NCI-H1417 treated with DMSO at 0.1 percent for 48 hours (cell line): ENCODE results near the gene GP1BB.
"Not testable (repeated sequence)": the region's sequence is repeated elsewhere in the genome, so short reads cannot be mapped to it uniquely, and the experiment has no call there.

Source experiments
- DNase-seq: peaks from one replicate; lab custom pipeline; 2025; lab: John Stamatoyannopoulos, UW

Gene GP1BB

DNA sequence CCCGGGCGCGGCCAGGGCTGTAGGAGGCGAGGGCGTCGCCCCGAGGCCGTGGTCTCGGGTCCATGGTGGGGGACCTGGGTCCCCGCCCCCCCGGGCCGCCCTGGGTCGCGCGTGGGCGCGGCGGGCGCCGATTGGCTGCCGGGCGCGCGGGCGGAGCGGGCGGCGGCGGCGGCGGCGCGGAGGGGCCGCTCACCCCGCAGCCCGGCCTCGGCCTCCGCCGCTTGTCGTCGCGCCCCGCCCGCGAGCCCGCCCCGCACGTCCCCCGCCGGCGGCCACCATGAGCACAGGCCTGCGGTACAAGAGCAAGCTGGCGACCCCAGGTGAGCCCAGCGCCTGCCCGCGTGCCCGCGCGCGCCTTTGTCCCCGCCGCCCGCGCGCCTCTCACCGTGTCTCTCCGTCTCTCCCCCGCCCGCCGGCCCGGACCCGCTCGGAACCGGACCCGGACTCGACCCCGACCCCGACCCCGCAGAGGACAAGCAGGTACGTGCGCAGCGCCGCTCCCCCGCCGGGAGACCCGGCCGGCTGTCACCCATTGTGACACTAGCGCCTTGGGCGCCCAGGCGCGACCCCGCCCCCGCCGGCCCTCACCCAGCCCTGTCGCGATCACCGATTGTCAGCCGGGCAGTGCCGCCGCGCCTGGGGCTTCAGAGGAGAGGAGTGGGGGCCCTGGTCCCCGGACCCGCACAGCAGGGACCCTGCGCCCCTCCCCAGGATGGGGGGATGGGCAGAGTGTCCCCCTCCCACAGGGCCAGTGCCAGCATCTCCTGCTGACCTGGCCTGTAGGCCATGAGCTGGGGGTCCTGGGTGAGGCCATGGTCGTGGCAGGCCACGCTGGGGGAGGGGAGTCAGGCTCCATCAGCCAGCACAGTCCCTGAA is 8.8 kb upstream of the GP1BB start, which contains the start of gene SEPTIN5:
SEPTIN5 (plus strand) TSS at position 192 of the 876 bp plus-strand sequence; CDS start at position 278, 86 bp downstream.
- DNase-seq = no peak

DNA sequence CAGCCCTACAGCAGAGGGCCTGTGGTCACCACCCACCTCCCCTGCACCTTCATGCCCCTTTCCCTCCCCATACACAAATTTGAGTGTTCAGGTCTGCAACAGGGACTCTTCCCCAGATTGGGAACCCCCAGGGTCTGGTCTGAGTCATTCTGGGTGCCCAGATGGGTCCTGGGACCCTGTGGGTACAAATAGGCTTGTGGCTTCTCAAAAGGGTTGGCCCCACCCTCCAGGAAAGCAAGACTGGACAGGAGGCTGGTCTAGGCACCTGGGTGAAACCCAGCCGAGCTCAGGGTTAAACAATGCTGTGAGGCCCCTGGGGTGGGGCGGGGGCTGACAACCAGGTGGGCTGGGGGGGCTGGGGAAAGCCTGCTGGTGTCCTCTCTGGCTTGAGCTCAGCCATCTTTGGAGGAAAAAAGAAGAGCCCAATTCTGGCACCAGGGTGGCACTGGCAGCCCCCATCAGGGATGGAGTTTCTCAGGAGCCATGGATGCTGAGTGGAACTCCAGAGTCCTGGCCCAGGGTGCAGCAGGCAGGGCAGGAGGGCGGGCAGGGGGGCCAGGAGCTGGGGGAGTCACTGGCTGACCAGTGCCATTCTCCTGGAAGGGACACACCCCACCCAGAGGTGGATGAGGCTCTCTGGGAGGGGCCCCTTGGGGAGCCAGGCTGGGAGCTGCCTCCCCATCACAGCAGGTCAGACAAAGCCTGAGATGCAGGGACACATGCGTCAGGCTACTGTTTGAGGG is 8.0 kb upstream of the GP1BB start:
- no peak for DNase-seq

DNA sequence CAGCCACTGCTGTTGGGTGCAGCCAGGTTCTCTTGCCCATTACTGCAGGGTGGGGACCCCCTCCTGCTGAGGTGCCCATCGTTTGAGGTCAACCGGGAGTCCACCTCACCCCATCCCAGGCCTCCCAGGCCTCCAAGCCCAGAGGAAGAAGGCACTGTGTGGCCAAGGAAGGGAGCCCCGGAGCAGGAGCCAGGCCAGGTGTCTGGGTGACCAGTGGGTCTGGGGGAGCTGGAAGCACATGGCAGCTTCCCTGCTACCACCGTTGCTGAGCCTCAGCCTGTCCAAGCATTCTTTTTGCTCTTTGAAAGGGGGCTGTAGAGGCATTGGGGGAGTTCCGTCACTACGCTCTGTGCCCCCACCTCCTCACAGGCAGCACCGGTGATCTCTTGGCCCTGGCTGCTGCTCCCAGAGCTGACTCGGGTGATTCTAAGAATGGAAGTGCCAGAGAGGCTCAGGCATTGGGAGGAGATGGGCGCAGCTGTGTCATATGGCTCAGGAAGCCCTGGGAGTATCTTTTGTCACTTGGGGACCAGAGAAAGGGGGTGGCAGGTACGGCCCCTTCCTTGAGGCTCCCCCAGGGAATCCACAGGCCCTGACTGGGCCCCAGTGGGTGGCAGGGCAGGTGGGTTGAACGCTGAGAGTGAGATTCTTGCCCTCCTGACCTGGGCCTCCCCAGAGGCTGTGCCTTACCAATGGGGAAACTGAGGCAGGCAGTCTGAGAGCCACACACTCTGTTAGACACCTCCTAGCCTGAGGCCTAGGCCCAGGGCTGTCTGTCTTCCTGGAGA is 7.1 kb upstream of the GP1BB start:
- no peak for DNase-seq

DNA sequence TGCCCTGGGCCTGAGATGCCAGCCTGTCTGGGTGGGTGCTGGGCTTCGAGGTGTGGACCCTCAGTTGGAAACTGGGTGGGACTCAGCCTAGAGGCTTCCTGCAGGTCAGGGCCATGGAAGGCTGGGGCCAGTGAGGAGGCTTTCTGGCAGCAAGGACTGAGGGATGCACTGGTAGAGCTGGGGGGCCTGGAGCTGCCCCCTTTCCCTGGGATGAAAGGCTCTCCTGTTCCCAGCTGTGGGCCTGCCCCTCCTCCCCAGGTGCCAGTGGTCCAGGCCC is 6.6 kb upstream of the GP1BB start:
- DNase-seq = no peak

DNA sequence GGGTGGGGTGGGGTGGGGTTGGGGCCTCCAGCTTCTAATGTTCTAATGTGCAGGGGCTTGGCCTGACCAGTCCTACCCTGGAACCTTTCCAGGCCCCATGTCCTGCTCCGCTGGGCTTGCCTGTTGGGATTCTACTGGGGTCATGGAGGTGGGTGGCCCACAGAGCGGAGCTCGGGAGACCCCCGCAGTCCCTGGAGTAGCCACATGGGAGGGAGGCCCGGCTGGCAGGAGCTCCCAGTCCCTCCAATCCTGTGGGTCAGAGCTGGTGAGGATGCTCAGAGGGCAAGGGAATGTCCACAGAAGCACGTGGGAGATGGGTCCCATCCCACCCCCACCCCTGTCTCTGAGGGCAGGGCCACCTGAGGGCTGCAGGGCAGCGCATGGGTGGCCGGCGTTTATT is 6.2 kb upstream of the GP1BB start:
- no peak for DNase-seq

DNA sequence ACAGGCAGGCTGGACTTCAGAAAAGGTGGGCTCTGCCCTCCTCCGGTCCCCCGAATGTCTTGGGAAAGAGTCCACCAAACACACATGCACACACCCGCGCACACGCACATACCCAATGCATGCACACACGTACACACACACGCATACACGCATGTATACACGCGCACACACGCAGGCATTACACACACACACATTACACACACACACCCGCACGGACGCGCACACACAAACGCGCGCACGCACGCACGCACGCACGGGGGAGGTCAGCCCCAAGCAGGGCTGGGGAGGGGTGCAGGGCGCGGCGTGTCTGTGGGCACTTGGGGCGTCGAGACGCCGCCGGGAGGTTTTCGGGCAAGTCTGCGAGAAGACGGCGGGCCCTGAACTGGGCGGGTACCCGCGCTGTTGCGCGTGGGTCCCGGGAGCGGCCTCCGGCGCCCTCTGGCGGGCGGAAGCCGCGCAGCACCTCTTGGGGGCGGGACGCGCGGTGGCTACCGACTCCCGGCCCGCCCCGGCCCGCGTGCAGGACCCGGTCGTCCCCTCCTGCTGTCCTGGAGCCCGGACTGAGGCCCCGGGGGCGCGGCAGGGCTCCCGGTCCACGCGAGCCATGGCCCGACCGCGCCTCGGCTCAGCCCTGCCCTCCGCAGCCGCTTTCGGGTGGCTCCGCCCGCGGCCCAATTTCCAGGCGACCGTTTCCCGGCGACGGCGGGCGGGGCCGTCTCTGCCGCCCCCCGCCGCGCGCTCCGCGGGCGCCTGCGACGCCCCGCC is 5.5 kb upstream of the GP1BB start:
- DNase-seq = no peak

DNA sequence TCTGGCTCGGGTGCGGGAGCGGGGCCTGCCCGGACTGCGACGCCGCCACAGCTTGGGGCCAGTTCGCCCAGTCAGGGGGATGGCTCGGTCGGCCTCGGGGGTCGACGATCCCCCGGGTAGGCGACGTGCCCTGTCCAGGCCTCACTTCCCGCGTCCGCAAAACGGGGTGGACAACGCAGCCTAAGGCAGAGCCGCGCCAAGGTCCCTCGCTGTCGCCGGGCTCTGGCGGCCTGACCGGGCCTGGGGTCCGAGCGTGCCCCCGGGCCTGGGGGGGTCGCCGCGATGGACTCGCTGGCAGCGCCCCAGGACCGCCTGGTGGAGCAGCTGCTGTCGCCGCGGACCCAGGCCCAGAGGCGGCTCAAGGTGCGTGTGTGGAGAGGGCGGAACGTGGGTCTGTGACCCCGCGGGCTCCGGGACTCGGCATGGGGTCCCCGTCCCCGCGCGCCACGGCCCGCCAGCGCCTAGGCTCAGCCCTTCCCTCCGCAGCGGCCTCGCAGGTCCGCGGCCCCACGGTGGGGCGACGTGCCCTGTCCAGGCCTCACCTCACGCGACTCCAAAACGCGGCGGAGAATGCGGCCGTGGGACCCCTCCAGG is 4.8 kb upstream of the GP1BB start:
- DNase-seq = no peak

DNA sequence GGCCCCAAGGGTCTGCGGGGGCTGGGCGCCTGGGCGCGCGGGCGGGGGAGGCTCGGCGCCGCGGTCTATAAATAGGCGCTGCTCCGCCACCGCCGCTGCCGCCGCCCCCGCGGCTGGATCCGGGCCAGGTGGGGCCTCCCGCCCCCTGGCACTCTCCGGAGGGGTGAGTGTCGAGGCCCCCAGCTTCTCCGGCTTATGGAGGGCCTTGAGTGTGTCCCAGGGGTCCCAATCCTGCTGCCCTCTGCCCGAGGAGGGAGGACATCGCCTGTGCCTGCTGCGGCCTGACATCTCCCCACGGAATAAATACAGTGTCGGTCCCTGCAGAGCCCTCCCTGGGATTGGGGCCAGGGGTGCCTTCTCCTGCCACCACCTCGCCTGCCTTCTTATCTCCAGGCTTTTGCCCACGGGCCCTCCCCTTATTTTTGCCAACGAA is 4.3 kb upstream of the GP1BB start:
- no peak for DNase-seq

DNA sequence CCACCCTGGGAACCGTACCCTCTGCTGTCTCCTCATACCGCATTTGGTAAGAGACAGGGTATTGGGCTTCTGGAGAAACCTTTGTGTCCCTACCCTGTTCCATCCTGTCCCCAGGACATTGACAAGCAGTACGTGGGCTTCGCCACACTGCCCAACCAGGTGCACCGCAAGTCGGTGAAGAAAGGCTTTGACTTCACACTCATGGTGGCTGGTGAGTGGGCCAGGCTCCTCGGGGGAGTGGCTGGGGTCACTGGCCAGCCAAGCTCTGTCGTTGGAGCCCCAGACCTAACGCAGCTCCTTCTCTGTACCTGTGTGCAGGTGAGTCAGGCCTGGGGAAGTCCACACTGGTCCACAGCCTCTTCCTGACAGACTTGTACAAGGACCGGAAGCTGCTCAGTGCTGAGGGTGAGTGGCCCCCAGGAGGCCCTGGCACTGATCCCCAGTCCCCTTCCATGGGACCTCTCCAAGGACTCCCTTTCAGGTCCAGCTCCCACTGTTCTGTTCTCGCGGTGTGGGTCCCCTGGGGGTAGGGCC is 3.8 kb upstream of the GP1BB start:
- no peak for DNase-seq

DNA sequence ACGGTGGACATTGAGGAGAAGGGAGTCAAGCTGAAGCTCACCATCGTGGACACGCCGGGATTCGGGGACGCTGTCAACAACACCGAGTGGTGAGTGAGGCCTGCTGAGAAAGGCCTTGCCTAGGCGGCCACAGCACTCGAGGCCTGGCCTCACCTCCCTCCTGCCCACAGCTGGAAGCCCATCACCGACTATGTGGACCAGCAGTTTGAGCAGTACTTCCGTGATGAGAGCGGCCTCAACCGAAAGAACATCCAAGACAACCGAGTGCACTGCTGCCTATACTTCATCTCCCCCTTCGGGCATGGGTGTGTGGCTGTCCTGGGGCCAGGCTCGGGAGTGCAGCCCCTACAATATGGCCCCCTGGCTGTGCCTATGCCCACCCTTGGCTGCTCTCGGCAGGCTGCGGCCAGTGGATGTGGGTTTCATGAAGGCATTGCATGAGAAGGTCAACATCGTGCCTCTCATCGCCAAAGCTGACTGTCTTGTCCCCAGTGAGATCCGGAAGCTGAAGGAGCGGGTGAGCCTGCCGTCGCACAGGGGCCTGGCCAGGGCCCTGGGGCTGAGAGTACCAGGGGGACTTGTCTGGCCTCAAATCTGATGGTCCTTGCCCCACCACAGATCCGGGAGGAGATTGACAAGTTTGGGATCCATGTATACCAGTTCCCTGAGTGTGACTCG is 3.0 kb upstream of the GP1BB start:
- DNase-seq = no peak

DNA sequence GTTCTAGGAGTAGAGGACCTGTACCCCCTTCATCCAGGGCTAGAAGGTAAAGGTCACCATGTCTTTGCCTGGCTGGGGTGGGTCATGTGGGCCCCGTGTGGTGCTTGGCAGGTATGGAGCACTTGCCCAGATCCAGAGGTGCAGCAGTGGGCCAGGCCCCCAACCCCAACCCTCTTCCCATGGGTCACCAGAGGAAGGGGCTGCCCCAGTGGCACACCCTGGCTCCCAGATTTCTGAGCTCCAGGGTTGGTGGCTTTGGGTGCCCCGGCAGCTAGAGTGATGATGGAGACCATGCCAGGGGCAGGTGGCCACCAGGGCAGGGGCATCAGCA is 2.4 kb upstream of the GP1BB start:
- DNase-seq = no peak

DNA sequence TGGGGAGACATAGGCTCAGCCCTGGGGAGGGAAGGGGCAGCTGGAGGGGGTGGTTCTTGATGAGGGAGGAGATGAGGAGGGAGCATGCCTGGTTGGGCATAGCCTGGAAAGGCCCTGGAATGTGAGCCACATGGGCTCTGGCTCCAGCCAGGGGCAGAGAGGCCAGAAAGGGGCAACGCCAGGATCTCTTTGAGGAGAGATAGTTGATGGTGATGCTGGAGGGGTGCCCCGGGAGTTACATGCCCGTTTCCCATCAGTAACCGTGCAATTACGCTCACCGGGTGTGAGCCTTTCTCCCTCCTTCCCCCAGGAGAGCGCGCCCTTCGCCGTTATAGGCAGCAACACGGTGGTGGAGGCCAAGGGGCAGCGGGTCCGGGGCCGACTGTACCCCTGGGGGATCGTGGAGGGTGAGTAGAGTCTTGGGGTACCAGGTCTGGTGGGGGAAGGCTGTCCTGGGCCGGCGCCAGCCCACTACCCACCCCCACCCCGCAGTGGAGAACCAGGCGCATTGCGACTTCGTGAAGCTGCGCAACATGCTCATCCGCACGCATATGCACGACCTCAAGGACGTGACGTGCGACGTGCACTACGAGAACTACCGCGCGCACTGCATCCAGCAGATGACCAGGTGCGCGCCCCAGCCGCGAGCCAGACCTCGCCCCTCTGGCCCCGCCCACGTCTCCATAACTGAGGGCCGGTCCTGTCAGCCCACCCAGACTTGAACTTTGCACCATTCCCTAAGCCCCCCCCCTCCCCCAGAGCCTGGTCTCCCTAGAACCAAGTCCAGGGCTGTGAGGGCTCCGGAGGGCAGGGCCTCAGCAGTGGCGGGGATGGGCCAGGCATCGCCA is 1.8 kb upstream of the GP1BB start:
- no peak for DNase-seq

DNA sequence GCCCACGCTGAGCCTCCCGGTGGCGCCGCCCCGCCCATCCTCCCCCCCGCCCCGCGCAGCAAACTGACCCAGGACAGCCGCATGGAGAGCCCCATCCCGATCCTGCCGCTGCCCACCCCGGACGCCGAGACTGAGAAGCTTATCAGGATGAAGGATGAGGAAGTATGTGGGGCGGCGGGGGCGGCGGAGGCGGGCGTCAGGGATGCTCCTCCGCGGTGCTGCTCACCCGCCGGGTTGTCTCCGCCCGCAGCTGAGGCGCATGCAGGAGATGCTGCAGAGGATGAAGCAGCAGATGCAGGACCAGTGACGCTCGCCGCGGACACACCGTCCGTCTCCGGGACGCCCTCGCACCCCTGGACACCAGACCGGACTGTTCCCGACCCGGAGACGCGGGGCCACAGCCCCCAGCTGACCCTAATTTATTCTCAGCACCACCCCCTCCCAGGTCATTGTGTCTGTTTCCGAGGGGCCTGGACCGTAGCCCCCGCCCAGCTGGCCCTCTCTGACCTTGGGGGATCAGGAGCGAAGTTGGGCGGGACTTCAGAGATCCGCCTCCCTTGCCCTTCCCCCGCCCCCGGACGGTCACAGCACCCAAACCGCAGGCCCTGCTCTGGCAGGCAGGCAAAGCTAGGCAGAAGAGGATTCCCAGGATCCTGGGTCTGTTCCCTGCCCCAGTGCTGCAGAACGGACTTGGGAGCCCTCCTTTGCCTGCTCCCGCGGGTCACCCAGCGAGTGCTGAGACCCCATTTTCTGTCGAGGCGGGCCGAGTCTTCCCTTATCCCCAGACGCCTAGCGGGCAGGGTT is 959 bp upstream of the GP1BB start:
- no peak for DNase-seq

DNA sequence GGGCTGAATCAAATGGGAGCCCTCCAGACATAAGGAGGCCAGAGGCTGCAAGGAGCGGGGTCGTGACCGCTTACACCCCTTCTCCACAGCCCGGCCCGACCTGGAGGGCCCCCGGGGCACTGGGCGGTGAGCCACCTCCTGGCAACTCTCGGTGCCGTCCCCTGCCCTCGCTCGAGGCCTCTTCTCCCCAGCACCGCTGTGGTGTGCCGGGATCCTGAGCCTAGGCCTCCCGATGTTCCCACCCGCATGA is 432 bp upstream of the GP1BB start:
- no peak for DNase-seq

DNA sequence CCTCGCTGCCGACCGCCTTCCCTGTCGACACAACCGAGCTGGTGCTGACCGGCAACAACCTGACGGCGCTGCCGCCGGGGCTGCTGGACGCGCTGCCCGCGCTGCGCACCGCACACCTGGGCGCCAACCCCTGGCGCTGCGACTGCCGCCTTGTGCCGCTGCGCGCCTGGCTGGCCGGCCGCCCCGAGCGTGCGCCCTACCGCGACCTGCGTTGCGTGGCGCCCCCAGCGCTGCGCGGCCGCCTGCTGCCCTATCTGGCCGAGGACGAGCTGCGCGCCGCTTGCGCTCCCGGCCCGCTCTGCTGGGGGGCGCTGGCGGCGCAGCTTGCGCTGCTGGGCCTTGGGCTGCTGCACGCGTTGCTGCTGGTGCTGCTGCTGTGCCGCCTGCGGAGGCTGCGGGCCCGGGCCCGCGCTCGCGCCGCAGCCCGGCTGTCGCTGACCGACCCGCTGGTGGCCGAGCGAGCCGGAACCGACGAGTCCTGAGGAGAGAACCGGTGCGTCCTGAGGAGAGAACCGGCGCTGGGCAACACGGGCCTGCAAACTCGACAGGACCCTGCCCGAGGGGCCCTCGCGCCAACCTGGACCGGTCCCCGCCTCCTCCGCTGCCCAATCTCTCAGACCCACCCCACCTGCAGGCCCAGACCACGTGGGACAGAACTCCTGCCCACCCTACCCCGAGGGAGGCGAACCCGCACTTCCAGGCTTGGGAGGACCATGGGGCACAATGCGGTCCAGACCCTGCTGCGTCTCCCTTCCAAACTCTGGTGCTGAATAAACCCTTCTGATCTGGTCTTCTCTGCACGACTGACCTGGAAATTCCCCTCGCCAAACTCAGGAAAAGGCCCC is 866 bp downstream of the GP1BB start:
- no peak for DNase-seq

DNA sequence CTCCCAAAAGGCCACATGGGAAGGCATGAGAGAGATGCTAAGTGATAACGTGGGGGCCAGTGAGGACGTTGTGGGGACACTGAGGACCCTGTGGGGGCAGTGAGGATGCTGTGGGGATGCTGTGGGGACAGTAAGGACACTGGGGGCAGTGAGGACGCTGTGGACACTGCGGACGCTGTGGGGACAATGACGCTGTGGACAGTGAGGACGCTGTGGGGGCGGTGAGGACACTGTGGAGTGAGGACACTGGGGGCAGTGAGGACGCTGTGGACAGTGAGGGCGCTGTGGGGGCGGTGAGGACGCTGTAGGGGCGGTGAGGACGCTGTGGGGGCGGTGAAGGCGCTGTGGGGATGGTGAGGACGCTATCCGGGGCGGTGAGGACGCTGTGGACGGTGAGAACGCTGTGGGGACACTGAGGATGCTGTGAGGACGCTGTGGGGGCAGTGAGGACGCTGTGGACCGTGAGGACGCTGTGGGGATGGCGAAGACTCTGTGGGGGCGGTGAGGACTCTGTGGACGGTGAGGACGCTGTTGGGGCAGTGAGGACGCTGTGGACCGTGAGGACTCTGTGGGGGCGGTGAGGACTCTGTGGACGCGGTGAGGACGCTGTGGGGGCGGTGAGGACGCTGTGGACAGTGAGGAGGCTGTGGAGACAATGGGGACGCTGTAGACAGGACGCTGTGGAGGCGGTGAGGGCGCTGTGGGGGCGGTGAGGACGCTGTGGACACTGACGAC is 1.8 kb downstream of the GP1BB start:
- DNase-seq = no peak

DNA sequence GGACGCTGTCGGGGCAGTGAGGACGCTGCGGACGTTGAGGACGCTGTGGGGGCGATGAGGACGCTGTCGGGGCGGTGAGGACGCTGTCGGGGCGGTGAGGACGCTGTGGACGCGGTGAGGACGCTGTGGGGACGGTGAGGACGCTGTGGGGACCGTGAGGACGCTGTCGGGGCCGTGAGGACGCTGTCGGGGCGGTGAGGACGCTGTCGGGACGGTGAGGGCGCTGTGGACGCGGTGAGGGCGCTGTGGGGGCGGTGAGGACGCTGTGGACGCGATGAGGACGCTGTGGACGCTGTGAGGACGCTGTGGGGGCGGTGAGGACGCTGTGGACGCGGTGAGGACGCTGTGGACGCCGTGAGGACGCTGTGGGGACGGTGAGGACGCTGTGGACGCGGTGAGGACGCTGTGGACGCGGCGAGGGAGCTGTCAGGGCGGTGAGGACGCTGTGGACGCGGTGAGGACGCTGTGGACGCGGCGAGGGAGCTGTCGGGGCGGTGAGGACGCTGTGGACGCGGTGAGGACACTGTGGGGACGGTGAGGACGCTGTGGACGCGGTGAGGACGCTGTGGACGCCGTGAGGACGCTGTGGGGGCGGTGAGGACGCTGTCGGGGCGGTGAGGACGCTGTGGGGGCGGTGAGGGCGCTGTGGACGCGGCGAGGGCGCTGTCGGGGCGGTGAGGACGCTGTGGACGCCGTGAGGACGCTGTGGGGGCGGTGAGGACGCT is 2.9 kb downstream of the GP1BB start:
- DNase-seq = not testable (repeated sequence)
